Jurkat, Clone E6-1 (cell line): ENCODE results near the gene ZNF155. TPM values are rescaled to one million over a fixed set of nuclear protein-coding genes. Genes with fewer than 3 reads are reported as not detected.
A peak's percentile ranks its signal among the peaks of the same experiment; 100 is the strongest.
"Not testable (repeated sequence)": the region's sequence is repeated elsewhere in the genome, so short reads cannot be mapped to it uniquely, and the experiment has no call there.

Source experiments
- DNase-seq: peaks from one replicate; pipeline ENCODE4 v3.0.0-alpha.2; 2011; ENCODE audit warnings: low read depth, low spot score
- H3K4me3 ChIP-seq: 2 replicates; pipeline ENCODE4 v1.5.1; 2011; ENCODE audit warnings: mild to moderate bottlenecking, low read length, control low read depth, moderate library complexity
- polyA plus RNA-seq: library from polyadenylated mRNA; unstranded; fragments of >200 nt; gene quantifications from one replicate; pipeline ENCODE4 v1.2.1, GENCODE V29; 2012; ENCODE audit warnings: missing spikeins; ENCODE audit not compliant: insufficient read length, insufficient read depth

ZNF155 gene
- polyA plus RNA-seq: not detected

DNA sequence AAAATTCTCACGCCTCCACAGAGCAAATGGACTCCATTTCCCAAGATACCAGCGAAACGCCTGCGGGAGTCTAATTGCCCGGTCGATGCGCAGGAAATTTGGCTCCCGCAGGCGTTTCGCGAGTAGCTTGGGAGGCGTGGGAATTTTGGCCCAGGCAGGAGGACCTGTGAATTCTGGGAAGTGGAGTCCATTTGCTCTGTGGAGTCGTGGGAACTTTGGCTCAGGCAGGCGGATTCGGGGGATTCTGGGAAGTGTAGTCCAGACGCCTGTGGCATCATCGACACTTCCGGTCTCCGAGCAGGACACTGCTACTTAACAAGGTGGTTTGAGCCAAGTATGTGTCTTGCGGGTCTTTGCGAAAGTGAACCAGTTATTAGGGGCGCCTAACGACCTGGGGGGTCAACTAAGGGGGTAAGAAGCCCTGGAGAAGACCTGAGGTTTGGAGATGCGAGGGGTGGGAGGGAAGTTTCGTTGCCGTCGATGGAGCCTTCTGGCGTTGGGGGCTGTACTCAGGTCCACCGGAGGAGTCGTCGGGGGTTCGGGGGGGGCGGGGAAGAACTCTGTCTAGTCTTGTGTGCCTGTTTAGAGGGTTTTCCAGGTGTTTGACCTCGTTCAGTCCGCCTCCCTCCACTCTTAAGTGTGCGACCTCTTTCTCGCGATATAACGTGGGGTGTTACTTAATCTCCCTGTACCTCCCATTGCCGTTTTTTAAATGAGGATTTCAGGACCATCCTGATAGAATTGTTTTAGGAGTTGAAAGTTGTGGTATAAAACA is at the start of gene ZNF155:
Gene ZNF155, plus strand, starts transcription at position 277 of the 775 bp plus-strand sequence. CDS start 4,356 bp downstream, outside the sequence.
- no peak within 1 kb of the TSS for H3K4me3 ChIP-seq

DNA sequence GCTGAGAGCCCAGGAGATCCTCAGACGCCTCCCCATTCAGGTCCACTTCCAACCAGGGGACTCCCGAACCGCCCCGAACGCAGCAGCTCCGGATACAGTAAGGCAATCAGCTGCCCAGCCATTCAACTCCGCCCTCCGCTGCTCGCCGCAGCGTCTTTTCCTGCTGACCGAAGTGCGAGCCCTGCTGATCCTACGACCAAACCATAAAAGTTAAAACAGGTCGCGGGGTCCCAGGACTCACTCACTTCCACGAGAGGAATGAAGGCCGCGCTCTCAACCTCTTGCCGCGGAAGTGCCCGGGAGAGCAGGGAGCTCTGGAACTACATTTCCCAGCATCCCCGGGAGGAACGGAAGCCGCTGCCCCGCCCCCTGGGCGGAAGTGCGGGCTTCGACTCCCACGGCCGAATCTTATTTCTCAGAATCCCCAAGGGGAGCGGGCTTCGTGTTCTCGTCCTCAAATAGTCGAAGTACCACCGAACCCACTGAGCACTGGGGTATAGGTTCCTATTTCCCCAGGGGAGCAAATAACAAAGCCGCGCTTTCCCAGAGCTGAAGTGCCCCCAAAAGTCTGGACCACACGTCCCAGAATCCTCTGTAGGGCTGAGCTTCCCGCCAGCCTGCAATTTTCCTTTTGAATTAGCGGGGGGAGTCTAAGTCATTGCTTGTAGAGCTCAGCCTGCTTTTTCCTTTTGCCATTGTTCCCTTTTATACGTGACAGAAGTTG is 48.8 kb upstream of the ZNF155 start, which contains the start of gene ZNF45:
Gene ZNF45, minus strand, starts transcription at position 298 of the 724 bp plus-strand sequence. CDS start 13,097 bp downstream, outside the sequence.
- peak; percentile 78 for DNase-seq
- H3K4me3 ChIP-seq: peak within 1 kb of the TSS; percentile 74

More for the DNA sequence above, at the start of gene ZNF155:
- no peak for DNase-seq

DNA sequence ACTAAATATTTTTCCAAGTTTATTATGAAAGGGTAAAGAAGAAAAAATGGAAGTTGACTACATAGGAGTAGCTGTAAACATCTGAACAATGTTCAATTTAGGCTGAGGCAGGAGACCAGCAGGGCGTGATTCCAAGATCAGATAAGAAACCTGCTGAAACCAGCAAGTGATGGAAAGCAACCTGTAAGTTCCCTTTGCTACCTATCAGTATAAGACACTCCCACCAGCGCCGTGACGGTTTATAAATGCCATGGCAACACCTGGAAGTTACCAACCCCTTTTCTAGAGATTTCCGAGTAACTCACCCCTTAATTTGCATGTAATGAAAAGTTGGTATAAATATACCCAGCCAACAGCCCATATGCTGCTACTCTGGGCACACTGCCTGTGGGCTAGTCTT is 47.8 kb upstream of the ZNF155 start:
- no peak for DNase-seq
- no peak overlapping the region for H3K4me3 ChIP-seq

DNA sequence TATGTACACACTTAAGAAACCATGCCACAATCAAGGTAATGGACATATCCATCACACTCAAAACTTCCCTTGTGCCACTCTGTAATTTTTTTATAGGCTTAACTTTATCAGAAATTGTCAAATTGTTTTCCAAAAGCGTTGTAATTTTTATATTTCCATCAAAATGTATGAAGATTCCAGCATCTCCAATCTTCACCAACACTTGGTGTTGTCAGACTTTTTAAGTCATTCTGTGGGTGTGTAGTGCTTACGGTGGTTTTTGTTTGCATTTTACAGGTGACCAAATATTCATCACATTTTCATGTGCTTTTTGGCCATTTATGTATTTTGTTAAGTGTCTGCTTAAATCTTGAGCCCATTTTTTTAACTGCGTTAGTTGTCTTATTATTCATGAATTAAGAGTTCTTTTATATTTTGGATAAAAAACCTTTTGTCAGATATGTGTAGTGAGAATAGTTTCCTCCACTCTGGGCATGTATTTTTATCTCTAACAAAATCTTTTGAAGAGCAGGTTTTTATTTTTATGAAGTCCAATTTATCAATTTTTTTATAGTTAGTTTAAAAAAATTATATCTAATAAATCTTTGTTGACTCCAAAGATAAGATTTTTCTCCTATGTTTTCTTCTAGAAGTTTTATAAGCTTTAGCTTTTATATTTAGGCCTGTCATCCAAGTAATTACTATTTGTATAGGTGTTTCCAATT is 44.3 kb upstream of the ZNF155 start:
- H3K4me3 ChIP-seq: no peak overlapping the region
- DNase-seq: no peak

DNA sequence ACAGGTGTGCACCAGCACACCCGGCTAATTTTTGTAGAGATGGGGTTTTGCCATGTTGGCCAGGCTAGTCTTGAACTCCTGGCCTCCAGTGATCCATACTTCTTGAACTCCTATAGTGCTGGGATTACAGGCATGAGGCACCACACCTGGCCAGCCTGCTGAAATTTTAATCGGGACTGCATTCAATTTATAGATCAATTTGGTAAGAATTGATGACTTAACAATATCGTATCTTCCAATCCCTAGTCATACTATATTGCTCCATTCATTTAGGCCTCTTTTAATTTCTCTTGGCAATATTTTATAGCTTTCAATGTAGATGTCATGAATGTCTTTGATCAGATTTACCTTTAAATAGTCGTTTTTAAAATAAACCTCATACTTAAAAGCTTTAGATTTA is 43.3 kb upstream of the ZNF155 start:
- H3K4me3 ChIP-seq: no peak overlapping the region
- no peak for DNase-seq

DNA sequence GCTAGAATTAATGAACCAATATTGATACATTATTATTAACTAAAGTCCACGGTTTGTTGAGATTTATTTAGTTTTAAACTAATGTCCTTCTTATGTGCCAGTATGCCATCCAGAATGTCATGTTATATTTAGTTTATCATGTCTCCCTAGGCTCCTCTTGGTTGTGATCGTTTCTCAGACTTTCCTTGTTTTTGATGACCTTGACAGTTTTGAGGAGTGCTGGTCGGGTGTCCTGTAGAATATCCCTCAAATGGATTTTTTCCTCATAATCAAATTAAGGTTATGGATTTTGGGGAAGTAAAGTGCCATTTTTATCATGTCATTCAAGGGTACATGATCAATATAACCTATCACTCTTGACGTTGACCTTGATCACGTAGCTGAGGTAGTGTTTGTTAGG is 42.8 kb upstream of the ZNF155 start:
- no peak for DNase-seq
- no peak overlapping the region for H3K4me3 ChIP-seq

DNA sequence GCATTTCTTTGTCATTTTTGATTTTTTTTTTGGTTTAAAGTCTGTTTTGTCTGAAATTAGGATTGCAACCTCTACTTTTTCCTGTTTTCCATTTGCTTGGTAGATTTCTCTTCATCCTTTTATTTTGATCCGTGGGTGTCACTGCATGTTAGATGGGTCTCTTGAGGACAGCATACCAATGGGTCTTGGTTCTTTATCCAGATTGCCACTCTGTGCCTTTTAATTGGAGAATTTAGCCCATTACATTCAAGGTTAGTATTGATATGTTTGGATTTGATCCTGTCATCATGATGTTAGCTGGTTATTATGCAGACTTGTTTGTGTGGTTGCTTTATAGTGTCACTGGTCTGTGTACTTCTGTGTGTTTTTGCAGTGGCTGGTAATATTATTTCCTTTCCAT is 36.6 kb upstream of the ZNF155 start:
- not testable (repeated sequence) for H3K4me3 ChIP-seq, DNase-seq

DNA sequence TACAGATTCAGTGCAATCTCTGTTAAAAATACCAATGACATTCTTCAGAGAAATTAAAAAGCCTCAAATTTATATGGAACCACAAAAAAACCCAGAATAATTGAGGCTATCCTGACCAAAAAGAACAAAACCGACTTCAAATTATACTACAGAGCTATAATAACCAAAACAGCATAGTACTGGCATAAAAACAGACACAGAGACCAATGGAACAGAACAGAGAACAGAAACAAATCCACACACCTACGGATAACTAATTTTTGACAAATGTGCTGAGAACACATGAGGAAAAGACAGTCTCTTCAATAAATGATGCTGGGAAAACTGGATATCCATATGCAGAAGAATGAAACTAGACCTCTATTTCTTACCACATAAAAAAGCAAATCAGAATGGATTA is 34.2 kb upstream of the ZNF155 start:
- DNase-seq: not testable (repeated sequence)

DNA sequence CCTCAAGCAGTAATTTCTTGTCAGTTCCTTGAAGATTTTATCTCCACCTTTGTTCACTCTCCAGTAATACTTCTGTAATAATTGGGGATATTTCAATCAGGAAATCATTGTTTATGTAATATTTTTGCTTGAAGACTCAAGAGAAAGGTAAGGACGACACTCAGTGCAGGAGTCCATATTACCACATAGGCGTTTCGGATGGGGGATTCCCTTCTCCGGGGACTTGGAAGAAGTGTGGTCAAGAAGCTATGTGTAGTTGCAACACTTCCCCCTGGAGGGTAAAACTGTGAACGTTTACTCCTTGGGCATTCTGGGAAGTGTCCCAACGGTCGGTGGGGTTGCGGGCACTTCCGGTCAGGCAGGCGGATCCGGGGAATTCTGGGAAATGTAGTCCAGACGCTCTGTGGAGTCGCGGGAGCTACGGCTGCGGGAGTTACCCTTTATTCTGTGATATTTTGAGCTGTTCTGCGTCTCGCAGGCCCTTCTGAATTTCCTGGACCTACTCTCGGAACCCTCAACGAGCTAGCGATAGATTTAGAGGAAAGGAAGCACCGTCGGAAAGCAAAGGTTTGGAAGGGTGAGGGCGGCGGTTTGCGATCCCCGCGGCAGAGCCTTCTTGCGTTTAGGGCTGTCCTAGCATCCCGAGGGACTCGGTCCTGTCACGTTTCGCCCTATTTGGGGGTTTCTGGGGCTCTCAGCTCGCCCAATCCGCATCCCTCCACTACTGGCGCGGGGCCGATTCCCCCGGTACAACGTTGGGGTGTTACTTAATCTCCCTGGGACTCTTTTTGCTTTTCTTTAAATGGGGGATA is 32.9 kb upstream of the ZNF155 start, which contains the start of gene ZNF221:
Gene ZNF221, plus strand, starts transcription at position 395 of the 812 bp plus-strand sequence. CDS start 11,499 bp downstream, outside the sequence.
- no peak within 1 kb of the TSS for H3K4me3 ChIP-seq
- no peak for DNase-seq

More for the DNA sequence above, 34.2 kb upstream of the ZNF155 start:
- not testable (repeated sequence) for H3K4me3 ChIP-seq

DNA sequence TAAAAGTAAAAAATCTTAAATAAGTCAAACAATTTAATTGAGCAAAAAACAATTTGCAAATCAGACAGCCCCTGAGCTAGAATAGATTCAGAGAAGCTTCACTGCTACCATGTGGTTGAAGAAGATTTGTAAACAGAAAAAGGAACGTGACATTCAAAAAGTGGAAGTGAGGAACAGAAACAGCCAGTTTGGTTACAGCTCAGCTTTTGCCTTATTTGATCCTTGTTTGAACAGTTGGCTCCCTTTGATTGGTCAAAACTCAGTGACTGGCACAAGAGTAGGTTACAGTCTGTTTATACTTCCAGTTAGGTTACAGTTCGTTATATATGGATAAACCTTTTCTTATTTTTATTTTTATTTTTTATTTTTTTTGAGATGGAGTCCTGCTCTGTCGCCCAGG is 27.2 kb upstream of the ZNF155 start:
- no peak for DNase-seq
- no peak overlapping the region for H3K4me3 ChIP-seq

DNA sequence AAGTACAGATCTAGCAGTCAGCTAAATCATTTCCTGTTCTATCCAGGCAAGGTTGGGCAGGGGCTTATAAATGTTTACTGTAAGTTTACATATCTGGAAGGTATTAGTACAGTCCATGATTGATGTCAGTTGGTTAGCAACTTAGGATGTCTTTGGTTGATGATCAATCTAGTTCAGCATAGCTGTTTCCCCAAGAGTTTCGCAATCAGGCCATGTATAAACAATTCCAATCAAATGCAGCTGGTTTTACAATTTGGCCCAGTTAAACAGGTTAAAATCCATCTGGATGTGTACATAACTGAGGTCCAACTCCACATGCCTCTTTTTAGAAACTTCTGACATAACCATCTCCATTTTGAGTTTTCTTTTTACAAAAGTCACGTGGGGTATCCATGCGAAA is 26.1 kb upstream of the ZNF155 start:
- DNase-seq: no peak

DNA sequence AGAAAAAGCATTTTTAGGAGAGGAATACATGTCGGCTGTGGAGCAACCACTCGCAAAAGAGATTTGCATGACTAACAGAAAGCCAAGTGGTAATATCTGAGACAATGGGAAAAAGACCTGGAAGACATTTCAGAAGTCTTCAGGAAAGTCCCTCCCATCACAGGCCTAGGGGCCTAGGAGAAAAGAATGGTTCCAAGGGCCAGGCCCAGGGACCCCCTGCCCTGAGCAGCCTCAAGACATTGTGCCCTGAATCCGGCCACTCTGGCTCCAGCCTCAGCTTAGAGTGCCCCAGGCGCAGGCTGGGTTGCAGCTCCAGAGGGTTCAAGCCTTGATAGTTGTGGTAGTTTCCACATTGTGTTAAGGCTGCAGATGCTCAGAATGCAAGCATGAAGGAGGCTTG is 23.6 kb upstream of the ZNF155 start:
- H3K4me3 ChIP-seq: no peak overlapping the region
- DNase-seq: no peak

More for the DNA sequence above, 26.1 kb upstream of the ZNF155 start:
- H3K4me3 ChIP-seq: no peak overlapping the region

DNA sequence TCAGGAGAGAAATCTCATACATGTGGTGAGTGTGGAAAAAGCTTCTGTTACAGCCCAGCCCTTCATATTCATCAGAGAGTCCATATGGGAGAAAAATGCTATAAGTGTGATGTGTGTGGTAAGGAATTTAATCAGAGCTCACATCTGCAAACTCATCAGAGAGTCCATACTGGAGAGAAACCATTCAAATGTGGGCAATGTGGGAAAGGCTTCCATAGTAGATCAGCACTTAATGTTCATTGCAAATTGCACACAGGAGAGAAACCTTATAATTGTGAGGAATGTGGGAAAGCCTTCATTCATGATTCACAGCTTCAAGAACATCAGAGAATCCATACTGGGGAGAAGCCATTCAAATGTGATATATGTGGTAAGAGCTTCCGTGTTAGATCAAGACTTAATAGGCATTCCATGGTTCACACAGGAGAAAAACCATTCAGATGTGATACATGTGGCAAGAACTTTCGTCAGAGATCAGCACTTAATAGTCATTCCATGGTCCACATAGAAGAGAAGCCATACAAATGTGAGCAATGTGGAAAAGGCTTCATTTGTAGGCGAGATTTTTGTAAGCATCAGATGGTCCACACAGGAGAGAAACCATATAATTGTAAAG is 17.8 kb upstream of the ZNF155 start:
- no peak overlapping the region for H3K4me3 ChIP-seq
- DNase-seq: no peak

DNA sequence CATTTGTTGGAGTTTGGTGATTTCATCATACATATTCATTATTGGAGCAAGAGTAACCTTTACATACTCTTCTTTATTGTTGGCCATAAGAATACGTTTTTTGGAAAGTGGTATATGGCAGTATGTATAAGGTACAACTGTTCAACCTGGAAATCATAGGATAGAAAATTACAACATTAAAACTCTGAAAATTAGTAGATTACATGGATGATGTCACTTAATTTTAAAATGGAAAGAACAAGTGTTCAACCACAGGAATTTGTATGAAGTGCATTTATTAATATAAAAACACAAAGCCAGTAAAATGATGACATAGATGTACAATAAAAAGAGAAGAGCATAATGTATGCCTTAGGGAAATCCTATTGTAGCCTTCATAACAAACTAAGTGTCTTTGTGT is 7.3 kb upstream of the ZNF155 start:
- no peak for DNase-seq
- H3K4me3 ChIP-seq: no peak overlapping the region

DNA sequence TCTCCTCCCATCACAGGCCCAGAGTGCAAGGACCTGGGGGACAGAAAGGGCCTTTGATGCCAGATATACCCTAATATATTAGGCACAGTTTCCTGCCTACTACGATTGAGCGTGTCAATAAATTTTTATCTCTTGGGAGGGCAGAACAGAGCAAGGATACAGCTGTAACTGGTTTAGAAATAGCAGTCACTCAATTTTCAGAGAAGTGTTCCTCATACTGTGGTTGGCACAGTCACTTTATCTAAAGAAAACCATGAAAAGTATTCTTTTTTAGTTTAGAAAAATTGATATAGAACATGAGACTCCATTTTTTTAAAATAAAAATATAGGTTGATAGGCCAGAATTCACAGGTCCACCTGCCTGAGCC is 460 bp upstream of the ZNF155 start:
- no peak for DNase-seq
- no peak overlapping the region for H3K4me3 ChIP-seq

DNA sequence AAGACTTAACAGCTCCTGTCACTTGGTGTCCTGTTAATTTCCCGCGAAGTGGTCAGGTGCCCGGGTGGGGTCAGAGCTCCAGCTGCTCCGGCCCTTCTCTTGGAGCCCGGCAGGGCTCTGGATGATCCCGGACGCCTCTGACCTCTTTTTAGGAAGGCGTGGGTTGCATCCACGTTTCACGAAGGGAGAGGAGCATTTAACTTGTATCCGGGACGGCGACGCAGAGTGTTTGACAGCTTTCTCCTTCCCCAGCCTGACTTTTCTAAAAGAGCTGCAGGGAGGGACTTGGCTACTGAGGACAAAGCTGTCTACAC is 656 bp downstream of the ZNF155 start:
- DNase-seq: no peak
- no peak overlapping the region for H3K4me3 ChIP-seq

DNA sequence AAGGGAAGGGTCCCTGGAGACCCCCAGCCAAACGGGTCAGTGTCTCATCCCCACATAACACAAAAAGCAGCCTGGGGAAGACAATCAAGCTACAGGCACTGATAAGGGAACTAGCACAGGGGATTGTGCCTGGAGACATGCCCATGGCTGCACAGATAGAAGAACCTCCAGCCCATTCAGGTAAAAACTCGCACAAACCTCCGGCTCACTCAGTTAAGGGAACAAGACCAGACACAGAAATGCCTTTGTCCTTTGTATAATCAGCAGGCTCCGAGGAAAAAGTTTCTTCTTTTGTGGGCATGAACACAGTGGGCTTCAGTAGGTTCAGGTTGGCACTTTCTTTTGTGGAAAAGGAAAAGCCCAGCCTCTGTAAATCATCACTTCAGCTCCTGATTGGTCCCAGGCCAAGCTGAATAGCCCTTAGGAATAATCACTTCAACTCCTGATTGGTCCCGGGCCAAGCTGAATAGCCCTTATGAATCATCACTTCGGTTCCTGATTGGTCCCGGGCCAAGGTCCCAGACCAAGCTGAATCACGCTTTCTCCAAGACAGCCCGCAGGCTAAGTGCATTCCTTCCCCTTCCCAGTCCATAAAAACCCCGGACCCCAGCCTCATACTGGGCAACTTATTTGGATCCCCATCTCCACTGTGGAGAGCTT is 13.8 kb downstream of the ZNF155 start:
- no peak overlapping the region for H3K4me3 ChIP-seq
- no peak for DNase-seq

DNA sequence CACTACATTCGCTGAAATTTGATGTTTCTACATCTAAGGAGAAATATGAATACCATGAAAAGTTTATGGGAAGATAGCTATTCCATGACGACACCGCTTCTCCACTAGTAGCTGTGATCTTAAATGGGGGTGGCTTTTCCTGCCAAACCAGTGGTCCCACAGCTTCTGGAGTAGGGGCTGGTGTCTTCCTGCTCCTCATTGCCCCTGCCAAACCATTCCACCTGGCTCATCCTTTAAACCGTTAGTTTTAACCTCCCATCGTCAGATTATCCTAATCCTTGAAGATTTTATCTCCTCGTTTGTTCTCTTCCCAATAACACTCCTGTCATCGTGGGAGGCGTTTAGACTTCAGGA is 18.2 kb downstream of the ZNF155 start:
- DNase-seq: no peak
- H3K4me3 ChIP-seq: peak overlapping the region; percentile 67
